GM12878 (cell line): ENCODE results near the gene ZNF850.

ENCODE experiments used
- BCL3 ChIP-seq: IDR thresholded peaks from 2 replicates; pipeline ENCODE4 v1.6.1; 2011; ENCODE audit warnings: borderline replicate concordance, low read depth, mild to moderate bottlenecking, moderate library complexity, low read length; ENCODE audit not compliant: insufficient read depth, poor library complexity, severe bottlenecking
- CTCF ChIP-seq, 3 experiments: IDR thresholded peaks in 2 of 3; conservative IDR thresholded peaks in 1 of 3; 2 replicates each; pipeline ENCODE4 v1.5.1; 2011; ENCODE audit warnings: low read depth in 3 of 3, low read length in 3 of 3, mild to moderate bottlenecking in 3 of 3, control low read depth in 2 of 3, moderate library complexity in 2 of 3, inconsistent platforms in 1 of 3, mixed read lengths in 1 of 3; ENCODE audit not compliant: control insufficient read depth in 2 of 3, insufficient read depth in 1 of 3; ENCODE audit errors: extremely low read depth in 1 of 3
- CUX1 ChIP-seq: IDR thresholded peaks from 2 replicates; pipeline ENCODE4 v1.6.1; 2012; ENCODE audit warnings: improper control_type of control experiment, low read depth, low read length; ENCODE audit not compliant: insufficient replicate concordance
- GATAD2B ChIP-seq: fragments of 450-650 bp; conservative IDR thresholded peaks from 2 replicates; pipeline ENCODE4 v1.6.1; 2017; ENCODE audit warnings: low read depth, mild to moderate bottlenecking, moderate library complexity
- HDAC6 ChIP-seq: fragments of 200-600 bp; sonication (generic); IDR thresholded peaks from one replicate; pipeline ENCODE4 v1.8.0; 2017; ENCODE audit warnings: antibody characterized with exemption; ENCODE audit not compliant: unreplicated experiment
- IKZF1 ChIP-seq: fragments of 450-650 bp; conservative IDR thresholded peaks from 2 replicates; pipeline ENCODE4 v1.6.1; 2017; ENCODE audit warnings: antibody characterized with exemption, mild to moderate bottlenecking
- IKZF2 ChIP-seq, 2 experiments: fragments of 450-650 bp; IDR thresholded peaks; 2 replicates each; pipeline ENCODE4 v1.6.1; 2017; ENCODE audit warnings: mild to moderate bottlenecking in 2 of 2, moderate library complexity in 2 of 2
- MAX ChIP-seq: IDR thresholded peaks from 2 replicates; pipeline ENCODE4 v1.6.1; 2012; ENCODE audit warnings: low read depth, low read length, improper control_type of control experiment
- POLR2A ChIP-seq: IDR thresholded peaks from 2 replicates; pipeline ENCODE4 v1.6.1; 2011; ENCODE audit warnings: low read depth, mild to moderate bottlenecking, low read length
- RCOR1 ChIP-seq: conservative IDR thresholded peaks from 2 replicates; pipeline ENCODE4 v1.6.1; 2012; ENCODE audit warnings: low read depth, low read length, improper control_type of control experiment
- SRF ChIP-seq, 2 experiments: IDR thresholded peaks; 2 replicates each; pipeline ENCODE4 v1.6.1; 2011; ENCODE audit warnings: low read depth in 2 of 2, low read length in 2 of 2, mild to moderate bottlenecking in 1 of 2, moderate library complexity in 1 of 2
- ZNF274 ChIP-seq: IDR thresholded peaks from one replicate; pipeline ENCODE4 v1.8.0; 2011; ENCODE audit not compliant: insufficient read length, insufficient read depth

- TF ChIP-seq IKZF2 (IDR thresholded peaks at IDR 0.05) = no peak
- TF ChIP-seq POLR2A = peak; percentile 89
- TF ChIP-seq CUX1 = no peak
- TF ChIP-seq CTCF (IDR thresholded peaks at IDR 0.05 in 2 of 3, conservative IDR thresholded peaks at IDR 0.05 in 1 of 3; ENCODE audit: control insufficient read depth in 2 of 3, extremely low read depth in 1 of 3, insufficient read depth in 1 of 3, low read depth in 3 of 3, low read length in 3 of 3) = no peak
- TF ChIP-seq ZNF274 = no peak
- peak; percentile 99 for TF ChIP-seq IKZF1
- 0 out of 2 replicates have a peak, but pooled peaks have one; percentile 54 for TF ChIP-seq RCOR1
- TF ChIP-seq MAX = peak; percentile 34; the same call in 1 of the 2 replicates
- TF ChIP-seq SRF (IDR thresholded peaks at IDR 0.05; ENCODE audit: low read depth in 2 of 2, low read length in 2 of 2) = no peak
- no peak for TF ChIP-seq HDAC6
- TF ChIP-seq GATAD2B = no peak
- TF ChIP-seq BCL3 = no peak
Measured at GRCh38 chr19:36772311-36773222, at the start of gene ZNF850.
